HL-60 (cell line): ENCODE results near the gene ZNF865.

ENCODE experiments used
- POLR2AphosphoS5 ChIP-seq: IDR thresholded peaks from 2 replicates; pipeline ENCODE4 v1.6.1; 2012; ENCODE audit warnings: low read depth
- TF ChIP-seq, protein P1 (sequence below): IDR thresholded peaks from one replicate; pipeline ENCODE4 v1.5.1; 2011; ENCODE audit warnings: low read length, control low read depth, inconsistent platforms; ENCODE audit not compliant: insufficient read depth
- TF ChIP-seq, protein P2 (sequence below): IDR thresholded peaks from 2 replicates; pipeline ENCODE4 v1.6.1; 2012; ENCODE audit warnings: low read depth; ENCODE audit not compliant: insufficient replicate concordance

- TF ChIP-seq, protein P1, sequence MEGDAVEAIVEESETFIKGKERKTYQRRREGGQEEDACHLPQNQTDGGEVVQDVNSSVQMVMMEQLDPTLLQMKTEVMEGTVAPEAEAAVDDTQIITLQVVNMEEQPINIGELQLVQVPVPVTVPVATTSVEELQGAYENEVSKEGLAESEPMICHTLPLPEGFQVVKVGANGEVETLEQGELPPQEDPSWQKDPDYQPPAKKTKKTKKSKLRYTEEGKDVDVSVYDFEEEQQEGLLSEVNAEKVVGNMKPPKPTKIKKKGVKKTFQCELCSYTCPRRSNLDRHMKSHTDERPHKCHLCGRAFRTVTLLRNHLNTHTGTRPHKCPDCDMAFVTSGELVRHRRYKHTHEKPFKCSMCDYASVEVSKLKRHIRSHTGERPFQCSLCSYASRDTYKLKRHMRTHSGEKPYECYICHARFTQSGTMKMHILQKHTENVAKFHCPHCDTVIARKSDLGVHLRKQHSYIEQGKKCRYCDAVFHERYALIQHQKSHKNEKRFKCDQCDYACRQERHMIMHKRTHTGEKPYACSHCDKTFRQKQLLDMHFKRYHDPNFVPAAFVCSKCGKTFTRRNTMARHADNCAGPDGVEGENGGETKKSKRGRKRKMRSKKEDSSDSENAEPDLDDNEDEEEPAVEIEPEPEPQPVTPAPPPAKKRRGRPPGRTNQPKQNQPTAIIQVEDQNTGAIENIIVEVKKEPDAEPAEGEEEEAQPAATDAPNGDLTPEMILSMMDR, result no peak
- TF ChIP-seq POLR2AphosphoS5, result no peak; the same call in 1 of the 2 replicates
- TF ChIP-seq, protein P2, sequence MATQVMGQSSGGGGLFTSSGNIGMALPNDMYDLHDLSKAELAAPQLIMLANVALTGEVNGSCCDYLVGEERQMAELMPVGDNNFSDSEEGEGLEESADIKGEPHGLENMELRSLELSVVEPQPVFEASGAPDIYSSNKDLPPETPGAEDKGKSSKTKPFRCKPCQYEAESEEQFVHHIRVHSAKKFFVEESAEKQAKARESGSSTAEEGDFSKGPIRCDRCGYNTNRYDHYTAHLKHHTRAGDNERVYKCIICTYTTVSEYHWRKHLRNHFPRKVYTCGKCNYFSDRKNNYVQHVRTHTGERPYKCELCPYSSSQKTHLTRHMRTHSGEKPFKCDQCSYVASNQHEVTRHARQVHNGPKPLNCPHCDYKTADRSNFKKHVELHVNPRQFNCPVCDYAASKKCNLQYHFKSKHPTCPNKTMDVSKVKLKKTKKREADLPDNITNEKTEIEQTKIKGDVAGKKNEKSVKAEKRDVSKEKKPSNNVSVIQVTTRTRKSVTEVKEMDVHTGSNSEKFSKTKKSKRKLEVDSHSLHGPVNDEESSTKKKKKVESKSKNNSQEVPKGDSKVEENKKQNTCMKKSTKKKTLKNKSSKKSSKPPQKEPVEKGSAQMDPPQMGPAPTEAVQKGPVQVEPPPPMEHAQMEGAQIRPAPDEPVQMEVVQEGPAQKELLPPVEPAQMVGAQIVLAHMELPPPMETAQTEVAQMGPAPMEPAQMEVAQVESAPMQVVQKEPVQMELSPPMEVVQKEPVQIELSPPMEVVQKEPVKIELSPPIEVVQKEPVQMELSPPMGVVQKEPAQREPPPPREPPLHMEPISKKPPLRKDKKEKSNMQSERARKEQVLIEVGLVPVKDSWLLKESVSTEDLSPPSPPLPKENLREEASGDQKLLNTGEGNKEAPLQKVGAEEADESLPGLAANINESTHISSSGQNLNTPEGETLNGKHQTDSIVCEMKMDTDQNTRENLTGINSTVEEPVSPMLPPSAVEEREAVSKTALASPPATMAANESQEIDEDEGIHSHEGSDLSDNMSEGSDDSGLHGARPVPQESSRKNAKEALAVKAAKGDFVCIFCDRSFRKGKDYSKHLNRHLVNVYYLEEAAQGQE, result no peak
Observed at GRCh38 chr19:55642153-55643002, 36.9 kb downstream of the ZNF865 start.
